ENCODE results near the gene NUP160.
A peak's percentile ranks its signal among the peaks of the same experiment; 100 is the strongest.
"Not testable (repeated sequence)": the region's sequence is repeated elsewhere in the genome, so short reads cannot be mapped to it uniquely, and the experiment has no call there.

Gene NUP160

GRCh38 chr11:47800759-47801158, 47.4 kb downstream of the NUP160 start:
- FAIRE-seq = no peak

GRCh38 chr11:47797633-47798032, 50.5 kb downstream of the NUP160 start:
- no peak for DNase-seq (ENCODE audit: insufficient read length, low spot score)
- peak; percentile 13 for FAIRE-seq

More at GRCh38 chr11:47800759-47801158, 47.4 kb downstream of the NUP160 start:
- no peak for DNase-seq (ENCODE audit: insufficient read length, low spot score)

DNA sequence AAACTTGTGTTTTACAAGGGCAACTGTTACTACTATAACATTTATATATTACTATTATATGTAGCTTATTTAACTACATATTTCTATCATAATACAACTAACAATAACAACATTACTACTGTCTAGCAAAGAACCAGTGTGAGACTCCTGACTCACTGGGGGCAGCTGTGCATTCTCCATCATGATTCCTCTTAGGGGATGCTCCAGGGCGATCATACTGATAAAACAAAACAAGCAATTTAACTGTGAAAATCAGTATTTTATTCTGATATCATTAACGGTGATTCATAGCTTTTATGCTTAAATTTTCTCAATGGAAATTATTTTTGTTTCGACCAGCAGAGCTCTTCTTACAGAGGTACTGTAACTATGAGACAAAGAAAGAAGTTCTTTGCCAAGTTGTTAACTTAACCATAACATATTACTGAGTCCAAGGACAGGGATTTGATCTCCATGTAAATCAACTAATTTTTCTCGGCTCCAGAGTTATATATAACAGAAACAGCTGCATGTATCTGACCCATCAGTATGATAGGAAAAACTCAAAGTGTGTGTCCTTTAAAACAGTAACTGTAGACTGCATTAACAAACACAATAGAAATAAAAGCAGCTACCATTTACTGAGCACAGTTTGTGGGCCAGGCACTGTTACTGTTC, 56.2 kb downstream of the NUP160 start:
- DNase-seq (ENCODE audit: insufficient read length, low spot score) = no peak
- FAIRE-seq = no peak

DNA sequence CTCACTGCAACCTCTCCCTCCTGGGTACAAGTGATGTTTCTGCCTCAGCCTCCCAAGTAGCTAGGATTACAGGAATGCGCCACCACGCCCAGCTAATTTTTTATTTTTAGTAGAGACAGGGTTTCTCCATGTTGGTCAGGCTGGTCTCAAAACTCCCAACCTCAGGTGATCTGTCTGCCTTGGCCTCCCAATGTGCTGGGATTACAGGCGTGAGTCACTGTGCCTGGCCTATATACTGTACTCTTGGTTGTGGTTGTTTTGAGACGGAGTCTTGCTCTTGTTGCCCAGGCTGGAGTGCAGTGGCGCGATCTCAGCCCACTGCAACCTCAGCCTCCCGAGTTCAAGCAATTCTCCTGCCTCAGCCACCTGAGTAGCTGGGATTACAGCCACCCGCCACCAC, 58.1 kb downstream of the NUP160 start:
- not testable (repeated sequence) for DNase-seq (ENCODE audit: insufficient read length, low spot score); FAIRE-seq

DNA sequence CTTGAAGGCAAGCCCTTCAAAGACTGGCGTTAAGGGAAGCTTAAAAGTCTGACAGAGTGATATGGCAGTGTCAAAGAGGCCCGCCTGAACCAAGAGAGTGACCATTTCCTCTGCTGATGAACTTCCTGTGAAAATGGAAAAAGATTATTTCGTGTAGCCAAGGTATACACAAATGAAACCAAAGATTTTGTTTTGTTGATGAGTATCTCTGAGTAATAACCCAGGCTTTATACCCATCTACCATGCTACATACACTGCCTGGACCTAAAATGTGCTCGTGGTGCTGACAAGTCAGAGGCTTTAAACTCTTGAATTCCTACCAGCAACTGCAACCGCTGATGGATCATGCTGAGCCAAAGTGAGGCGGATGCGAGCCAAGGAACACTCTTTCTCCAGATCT, 60.0 kb downstream of the NUP160 start:
- DNase-seq (ENCODE audit: insufficient read length, low spot score) (no peak), FAIRE-seq (no peak)

GRCh38 chr11:47786373-47786772, 61.8 kb downstream of the NUP160 start:
- FAIRE-seq (no peak), DNase-seq (ENCODE audit: insufficient read length, low spot score) (no peak)

DNA sequence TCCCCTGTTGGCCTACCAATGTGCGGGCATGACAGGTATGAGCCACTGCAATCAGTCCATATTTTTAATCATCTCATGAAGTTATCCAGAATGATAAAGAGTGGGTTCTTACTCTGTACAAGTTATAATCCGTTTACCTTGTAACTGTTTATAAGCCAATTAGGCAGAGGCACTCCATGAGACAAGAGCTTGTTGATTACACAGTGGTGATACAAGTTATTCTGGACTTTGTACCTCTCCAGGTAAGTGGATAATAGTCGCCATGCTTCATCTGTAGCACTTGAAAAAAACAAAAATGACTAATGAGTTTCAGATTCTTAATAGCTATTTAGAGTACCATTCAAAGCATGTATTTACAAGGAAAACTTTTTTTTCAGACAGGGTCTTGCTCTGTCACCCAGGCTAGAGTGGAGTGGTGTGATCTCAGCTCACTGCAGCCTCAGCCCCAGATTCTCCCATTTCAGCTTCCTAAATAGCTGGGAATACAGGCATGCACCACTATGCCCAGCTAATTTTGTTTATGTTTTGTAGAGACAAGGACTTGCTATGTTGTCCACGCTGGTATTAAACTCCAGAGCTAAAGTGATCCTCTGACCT, 63.3 kb downstream of the NUP160 start:
- FAIRE-seq (no peak), DNase-seq (ENCODE audit: insufficient read length, low spot score) (no peak)

DNA sequence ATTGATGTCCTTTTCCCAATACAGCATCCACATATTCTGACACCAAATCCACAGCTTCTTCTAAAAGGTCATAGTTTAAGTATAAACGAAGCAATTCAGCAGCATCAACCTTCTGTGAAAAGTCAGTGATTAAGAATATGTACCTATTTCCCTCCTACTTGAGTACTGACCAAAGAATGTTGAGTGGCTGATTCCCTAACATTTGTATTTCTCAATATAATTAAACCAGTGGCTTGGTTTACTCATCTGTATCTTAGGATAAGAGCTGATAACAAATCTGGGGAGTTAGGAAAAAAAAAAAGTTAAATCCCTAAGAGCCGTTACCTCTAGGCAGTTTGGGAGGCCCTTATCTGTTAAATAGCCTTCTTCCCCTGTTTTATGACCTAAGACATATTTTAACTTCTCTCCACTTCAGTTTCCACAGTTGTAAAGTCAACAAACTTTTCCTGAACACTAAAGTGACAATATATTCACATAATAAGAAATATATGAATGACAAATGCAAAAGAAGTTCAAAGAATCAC, 65.0 kb downstream of the NUP160 start:
- DNase-seq (ENCODE audit: insufficient read length, low spot score) = no peak
- FAIRE-seq = no peak

- FAIRE-seq = no peak
- no peak for DNase-seq (ENCODE audit: insufficient read length, low spot score)
These were observed 69.2 kb downstream of the NUP160 start for GRCh38 chr11:47778878-47779483.

DNA sequence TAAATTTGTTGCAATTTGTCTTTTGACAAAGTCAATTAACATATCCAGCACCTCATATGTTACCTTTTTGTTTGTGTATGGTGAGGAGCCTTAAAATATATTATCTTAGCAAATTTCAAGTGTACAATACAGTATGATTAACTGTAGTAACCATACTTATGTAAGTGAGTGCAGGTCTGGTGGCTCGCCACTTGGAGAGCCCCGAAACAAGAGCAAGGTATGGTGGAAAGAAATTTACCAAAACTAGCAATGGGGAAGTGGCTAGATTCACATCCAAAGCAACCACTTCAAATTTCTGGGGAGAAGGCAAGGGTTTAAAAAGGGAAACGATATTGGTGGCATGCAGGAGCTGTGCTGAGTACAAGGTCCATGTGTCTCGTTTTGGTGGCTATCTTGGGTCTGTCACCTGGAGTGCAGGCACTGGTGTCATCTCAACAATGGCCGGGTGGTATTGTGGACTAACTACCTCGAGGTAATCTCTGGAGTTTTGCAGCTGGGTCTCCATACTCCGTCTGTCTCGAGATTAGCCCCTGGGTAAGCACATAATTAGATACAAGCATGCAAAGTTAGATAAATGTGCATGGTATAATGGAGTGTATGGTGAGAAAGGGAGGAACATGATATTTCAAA, 72.8 kb downstream of the NUP160 start:
- FAIRE-seq = no peak
- no peak for DNase-seq (ENCODE audit: insufficient read length, low spot score)

DNA sequence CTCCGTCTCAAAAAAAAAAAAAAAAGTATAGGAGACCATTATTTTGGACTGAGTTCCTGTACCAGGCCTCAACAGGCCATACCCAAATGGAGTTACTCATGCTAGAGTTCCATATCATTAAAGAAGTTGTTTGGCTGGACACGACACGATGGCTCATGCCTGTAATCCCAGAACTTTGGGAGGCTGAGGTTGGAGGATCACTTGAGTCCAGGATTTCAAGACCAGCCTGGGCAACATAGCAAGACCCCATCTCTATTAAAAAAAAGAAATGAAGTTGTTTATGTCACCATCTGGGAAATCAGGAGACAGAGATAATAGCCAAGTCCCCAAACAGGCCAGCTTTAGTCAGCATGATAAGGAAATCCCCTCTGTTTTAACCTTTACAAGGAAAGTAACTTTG, 74.3 kb downstream of the NUP160 start:
- DNase-seq (ENCODE audit: insufficient read length, low spot score) = no peak
- FAIRE-seq = no peak

- not testable (repeated sequence) for DNase-seq (ENCODE audit: insufficient read length, low spot score); FAIRE-seq
These were observed 78.6 kb downstream of the NUP160 start for GRCh38 chr11:47769556-47769955.

GRCh38 chr11:47768101-47768612, 80.0 kb downstream of the NUP160 start:
- FAIRE-seq = no peak
- peak; percentile 81 for DNase-seq (ENCODE audit: insufficient read length, low spot score)

- no peak for FAIRE-seq
- no peak for DNase-seq (ENCODE audit: insufficient read length, low spot score)
These were observed 81.5 kb downstream of the NUP160 start for GRCh38 chr11:47766509-47767227.

DNA sequence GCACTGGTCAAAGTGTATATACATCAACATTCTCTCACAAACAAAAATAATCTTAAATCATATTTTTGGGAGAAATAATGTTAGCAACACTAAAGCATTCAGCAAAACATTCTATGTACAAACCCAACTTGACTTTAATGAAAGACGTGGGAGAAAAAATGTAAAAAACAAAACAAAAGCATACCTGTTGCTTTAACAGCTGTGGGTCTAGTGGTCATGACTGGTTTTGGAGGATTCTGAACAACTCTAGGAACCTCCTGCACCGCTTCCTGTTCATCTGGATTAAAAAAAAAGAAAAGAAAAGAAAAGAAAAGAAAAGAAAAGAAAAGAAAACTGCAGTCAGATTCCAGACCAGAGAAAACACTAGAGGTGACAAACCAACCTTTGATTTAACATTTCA, 83.1 kb downstream of the NUP160 start:
- FAIRE-seq = no peak
- no peak for DNase-seq (ENCODE audit: insufficient read length, low spot score)

GRCh38 chr11:47759291-47759690, 88.9 kb downstream of the NUP160 start:
- FAIRE-seq; DNase-seq (ENCODE audit: insufficient read length, low spot score): not testable (repeated sequence)

GRCh38 chr11:47756208-47756607, 91.9 kb downstream of the NUP160 start:
- DNase-seq (ENCODE audit: insufficient read length, low spot score) (no peak), FAIRE-seq (no peak)

DNA sequence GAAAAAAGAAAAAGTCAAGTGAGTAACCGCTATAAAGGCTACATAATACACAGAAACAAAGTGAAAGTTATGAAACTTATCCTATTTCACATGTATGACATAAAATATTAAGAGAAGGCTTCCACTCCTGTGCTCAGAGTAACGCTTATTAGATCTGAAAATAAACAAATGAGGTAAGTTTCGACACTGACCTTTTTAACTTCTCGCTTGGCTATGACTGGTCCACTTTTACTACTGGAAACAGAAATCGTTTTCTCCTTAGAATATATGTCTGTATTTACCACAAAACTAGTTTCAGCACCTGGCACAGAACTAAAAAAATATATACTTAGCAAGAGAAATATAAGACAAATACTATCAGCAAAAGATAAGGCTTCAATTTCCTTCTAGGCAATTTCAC, 97.4 kb downstream of the NUP160 start:
- DNase-seq (ENCODE audit: insufficient read length, low spot score) (no peak), FAIRE-seq (no peak)

DNA sequence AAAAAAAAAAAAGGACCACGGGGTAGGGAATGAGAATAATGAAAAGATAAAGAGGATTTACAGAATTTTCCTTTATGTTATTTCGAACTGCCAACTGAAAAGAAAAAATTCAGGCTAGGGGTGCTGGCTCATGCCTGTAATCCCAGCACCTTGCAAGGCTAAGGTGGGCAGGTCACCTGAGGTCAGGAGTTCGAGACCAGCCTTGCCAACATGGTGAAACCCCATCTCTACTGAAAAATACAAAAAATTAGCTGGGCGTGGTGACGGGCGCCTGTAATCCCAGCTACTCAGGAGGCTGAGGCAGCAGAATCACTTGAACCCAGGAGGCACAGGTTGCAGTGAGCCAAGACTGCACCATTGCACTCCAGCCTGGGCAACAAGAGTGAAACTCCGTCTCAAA, 105.7 kb downstream of the NUP160 start:
- not testable (repeated sequence) for DNase-seq (ENCODE audit: insufficient read length, low spot score); FAIRE-seq

- not testable (repeated sequence) for FAIRE-seq; DNase-seq (ENCODE audit: insufficient read length, low spot score)
These were observed 110.3 kb downstream of the NUP160 start for GRCh38 chr11:47737817-47738216.

Measured in HTR-8/SVneo (cell line).